ENCODE results near the gene SLC6A3.

Gene SLC6A3

DNA sequence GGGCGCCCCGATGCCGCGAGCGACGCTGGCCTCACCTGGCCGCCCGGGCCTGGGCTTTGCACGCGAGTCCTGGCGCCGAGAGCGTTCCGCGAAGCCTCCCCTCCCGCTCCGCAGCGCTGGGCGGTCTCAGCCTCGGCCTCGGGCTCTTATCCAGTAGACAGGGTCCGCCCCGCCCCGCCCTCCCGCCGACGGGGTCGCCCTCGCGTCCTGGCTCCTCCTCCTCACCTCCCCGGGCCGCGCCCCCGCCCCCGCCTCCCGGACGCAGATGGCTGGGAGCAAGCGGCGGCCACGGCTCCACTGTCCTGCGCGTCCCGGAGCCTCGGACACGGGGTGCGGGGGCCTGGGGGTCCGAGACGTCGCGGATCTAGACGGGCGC is at the start of gene SLC6A3:
TSS of gene SLC6A3 (minus strand) at position 128 of the 376 bp plus-strand sequence. CDS start 2,243 bp downstream, outside the sequence.
- peak; percentile 83 for DNase-seq

DNA sequence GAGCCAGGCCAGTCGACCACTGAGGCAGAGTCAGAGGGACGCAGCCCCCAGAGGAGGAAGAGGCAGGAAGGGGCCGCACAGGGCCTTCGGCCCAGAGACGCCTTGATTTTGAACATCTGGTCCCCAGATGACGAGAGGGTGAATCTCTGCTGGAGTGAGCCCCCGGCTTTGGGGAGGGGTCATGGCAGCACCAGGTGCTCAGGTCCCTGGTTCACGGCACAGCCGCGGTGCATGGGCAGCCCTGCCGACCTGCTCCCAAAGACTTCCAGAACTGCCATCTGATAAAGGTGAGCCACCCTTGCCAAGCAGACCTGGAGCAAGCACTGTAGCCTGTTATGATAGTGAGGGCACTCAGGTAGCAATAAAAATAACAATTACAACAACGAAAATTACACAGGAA is 48.7 kb upstream of the SLC6A3 start:
- DNase-seq, result no peak

DNA sequence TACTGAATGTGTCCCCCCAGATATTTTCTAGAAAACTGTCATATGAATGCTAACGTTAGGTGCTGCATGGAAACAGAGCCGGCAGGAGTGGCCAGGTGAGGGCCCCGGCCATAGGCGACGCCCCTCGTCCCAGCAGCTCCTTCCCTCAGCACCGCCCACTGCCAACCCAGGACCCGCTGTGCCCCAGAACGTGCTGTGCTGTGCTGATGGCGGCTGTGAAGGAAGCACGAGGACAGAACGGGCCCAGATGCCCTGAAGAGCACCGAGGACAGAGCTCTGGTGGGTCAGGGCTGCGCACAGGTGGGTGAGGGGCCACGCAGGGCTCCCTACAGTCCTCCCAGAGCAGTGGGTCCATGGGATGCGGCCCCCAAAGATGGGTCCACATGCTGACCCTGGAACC is 48.2 kb upstream of the SLC6A3 start:
- no peak for DNase-seq

DNA sequence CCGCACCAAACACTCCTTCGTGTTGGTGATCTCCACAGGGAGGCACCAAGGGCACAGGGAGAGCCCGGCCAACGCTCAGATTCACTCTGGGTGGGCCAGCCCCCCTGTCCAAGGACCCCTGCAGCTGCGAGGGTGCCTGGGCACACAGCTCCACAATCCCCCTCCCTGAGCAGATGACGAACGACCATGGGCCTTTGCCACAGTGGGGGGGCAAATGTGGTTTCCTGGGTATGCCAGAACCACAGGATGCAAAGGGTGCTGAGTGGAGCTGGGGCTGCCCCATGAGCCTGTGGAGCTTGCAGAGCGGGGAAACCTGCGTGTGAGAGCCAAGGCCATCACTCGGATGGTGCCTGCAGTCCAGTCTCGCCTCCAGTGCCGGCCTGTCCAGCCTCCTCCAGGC is 47.5 kb upstream of the SLC6A3 start:
- DNase-seq, result no peak

DNA sequence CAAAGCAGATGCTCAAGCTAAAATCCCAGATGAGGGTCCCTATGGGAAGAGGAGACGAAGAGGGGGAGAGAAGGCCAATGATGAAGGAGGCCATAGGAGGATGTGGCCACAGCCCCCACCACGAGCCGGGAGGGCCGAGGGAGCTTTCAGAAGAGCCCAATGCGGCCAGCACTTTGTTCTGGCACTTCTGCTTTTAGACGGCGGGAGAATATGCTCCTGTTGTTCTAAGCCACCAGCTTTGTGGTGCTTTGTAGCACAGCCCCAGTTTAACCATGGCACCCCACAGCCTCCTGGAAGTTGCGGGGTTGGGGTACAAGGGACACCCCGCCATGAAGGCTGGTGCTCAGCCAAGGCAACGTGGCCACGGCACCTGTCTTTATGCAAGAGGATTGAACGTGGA is 45.1 kb upstream of the SLC6A3 start:
- DNase-seq, result no peak

DNA sequence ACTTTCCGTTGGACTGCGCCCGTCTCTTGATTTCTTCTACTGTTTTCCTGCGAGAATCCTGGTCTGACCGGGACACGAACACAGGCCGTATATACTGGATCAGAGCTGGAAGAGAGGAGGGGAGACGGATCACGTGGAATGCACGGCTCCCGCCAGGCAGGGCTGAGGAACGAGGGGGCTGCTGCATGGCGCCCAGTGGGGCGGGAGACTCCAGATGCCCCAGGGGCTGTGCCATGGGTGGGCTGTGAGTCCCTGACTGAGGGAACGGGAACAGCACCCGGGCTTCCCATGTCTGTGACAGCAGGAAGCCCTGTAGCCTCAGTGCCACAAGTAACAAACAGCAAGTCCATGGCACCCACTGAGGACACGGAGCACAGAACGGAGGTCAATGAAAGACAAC is 44.5 kb upstream of the SLC6A3 start:
- DNase-seq, result no peak

DNA sequence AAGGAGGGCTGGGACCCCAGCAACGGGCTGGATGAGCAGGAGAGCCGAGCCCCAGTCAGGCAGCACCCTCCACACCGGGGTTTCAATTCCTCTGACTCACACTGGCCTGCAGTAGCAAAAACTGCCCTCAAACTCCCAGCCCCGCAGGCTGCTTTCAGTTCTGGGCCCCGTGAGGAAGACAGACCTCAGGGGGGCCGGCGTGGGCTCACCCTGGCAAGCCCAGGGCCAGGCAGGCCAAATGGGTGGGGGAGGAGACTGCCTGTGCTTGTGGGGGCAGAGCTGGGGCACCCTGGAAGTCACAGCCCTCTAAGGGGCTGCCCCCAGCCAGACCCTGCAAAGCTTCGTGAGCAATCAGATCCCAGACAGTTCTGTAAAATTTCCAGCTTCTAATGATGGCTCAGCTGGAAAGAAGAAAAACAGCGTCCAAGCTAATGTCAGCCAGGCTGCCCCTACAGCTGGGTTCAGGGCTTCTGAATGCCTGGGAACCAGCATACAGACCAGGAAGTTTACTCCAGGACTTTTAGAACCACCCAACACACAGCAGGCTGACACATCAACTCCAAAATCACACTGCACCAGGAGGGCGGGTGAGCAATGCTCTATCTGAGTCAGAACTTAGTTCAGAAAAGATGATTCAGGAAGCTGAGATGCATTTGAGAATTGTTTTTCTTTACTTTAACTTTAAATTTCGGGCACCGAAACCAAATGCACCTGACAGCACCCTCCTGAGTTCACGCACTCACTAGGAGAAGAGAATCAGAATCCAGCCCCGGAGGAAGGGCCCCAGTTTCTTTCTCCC is 43.8 kb upstream of the SLC6A3 start:
- no peak for DNase-seq

DNA sequence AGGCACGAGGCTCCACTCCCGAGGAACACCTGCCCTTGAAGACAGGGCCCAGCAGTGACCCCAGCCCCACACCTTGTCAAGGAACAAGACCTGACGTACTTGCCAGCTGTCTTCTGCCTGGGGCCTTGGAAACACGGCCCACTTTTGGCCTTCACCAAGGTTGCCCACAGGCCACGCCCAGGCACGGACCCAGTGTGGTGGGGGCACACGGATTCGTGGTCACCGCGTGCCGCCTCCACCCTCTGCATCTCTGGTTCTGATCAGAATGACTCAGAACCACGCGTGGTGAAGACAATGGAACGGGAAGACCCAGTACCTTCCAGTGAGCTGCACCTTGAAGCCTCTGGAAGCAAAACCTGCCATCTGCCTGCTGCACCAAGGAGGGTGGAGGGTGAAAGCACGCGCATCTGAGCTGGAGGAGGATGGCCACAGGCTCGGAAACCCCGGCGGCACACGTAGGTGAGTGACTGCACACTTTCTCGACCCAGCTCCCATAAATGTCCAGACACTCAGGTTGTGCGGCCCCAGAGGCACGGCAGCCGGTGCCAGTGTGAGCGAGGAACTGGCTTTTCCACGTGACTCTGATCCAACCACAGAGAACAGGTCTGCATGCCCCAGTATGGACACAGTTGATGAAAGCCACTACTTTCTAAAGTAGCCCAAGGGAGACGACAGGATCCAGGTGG is 42.0 kb upstream of the SLC6A3 start:
- no peak for DNase-seq

DNA sequence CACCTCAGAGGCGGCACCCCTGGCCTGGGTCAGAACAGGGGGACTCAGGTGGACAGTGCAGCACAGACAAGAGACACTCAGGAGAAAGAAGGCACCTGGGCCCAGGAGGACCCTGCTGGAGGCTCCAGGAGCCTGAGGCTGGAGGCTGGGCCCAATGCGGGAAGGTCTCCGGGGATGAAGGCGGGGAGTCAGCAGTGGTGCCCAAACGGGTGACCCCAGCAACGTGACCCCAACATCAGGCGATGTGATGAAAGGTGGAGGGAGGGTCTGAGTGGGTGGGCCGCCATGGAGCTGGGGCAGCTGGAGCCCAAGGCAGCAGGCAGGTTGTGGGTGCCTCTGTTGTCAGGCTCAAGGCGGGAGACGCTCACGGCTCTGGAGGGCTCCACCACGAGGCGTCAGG is 41.0 kb upstream of the SLC6A3 start:
- DNase-seq, result no peak

DNA sequence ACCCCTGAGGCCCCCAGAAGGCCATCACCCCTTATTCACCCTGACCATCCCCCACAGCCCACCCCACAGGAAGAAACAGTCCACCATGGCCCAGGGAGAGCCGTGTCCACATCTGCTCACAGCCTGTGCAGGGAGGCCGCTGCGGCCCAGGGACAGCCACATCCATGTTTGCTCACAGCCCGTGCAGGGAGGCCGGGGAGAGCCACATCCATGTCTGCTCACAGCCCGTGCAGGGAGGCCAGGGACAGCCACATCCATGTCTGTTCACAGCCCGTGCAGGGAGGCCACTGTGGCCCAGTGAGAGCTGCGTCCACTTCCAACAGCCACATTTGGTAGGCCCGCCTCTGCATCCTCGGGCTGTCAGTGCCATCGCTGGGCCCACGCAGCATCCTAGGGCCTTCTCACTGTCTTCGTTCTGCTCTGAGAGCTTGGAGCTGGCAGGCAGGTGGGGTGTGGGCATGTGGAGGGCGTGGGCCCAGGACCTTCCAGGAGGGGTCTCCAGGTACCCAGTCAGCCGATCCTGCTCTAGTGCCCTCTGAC is 40.4 kb upstream of the SLC6A3 start:
- no peak for DNase-seq

DNA sequence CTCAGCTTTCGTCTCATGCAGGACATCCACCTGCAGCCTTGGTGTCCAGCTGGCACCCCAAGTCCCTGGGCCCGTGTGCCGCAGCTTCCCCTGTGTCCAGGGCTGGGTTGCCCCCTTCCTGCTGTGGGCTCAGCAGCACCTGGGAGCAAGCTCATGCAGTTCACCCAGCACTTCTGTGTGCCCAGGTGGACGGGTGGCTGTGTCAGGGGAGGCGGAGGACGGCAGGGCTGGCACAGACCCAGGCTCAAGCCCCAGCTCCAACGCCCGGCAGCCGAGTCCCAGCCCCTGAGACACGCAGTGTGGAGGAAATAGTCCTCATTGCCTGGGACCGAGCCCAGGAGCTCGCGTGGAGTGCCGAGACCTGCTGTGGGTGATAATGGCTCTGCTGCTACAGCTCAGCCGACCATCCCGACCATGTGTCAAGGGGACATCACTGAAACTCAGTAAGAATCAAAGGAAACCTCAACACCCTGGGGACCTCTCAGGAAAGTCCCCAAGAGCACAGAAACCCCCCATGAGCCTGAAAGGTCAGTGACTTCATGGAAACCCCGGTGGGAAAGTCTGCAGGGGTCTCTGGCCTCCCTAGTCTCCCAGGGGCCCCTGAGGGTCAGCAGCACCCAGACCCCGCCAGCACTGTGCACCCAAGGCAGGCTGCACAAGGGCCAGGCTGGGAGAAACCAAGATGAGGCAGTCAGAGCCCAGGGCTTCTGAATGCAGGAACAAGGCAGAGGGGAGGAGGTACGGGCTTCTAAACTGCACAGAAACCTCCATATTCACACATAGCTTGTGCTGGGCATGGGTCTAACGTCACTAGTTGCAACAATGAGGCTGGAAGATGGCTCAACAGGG is 39.7 kb upstream of the SLC6A3 start:
- no peak for DNase-seq

DNA sequence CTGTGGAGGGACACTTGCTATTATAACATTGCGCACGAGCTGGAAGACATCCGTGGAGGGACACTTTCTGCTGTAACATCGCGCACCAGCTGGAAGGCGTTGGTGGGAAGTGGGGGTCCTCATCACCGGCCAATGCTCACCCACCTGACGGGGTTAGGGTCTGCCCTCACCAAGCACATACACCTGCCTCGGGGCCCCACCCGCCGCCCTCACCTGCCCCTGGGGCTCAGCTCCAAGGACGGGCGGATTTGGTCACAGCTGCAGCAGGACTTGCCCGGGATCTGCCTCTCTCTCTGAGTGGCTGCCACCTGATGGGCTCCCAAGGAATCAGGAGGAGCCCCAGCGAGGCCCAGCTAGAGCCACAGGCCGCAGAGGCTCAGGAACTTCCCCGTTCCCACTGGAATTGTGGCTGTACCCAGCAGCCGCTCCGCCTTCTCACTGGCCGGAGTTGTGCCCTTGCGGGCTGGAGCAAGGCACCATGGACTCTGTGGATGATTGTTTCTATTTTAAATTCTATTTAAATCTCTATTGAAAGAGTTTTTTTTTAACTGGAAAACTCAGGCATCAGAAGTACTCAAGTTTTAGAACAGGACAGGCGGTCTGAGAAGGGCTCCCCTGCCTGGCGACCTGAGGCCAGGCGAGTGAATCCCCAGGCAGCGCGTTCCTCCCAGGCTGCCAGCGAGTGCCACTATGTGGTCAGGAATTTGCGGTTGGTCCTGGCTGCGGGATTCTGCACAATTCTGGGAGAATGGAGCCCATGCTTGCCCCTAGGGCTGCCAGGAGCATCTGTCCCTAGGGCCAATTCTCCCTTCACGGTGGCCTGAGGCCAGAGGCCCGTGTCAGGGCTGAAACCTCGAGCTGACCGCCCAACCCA is 38.9 kb upstream of the SLC6A3 start:
- DNase-seq, result no peak

DNA sequence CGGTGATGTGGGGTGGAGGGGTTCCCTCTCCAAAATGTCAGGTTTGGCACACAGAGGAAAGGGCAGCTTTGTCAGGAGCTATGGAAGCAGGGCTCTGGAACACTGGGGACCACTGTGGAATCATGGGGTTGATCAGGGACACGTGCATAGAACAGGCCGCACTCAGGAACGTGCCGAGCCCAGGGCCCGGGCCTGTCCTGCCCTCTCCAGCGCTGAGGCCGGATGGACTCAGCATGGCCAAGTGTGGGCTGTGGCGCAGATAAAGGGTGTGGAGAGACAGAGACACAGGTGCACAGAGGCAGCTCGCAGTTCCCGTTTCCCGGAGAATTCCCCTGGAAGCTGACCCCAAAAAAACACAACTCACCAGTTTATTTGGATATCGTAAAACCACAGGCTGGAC is 37.8 kb upstream of the SLC6A3 start:
- DNase-seq, result no peak

DNA sequence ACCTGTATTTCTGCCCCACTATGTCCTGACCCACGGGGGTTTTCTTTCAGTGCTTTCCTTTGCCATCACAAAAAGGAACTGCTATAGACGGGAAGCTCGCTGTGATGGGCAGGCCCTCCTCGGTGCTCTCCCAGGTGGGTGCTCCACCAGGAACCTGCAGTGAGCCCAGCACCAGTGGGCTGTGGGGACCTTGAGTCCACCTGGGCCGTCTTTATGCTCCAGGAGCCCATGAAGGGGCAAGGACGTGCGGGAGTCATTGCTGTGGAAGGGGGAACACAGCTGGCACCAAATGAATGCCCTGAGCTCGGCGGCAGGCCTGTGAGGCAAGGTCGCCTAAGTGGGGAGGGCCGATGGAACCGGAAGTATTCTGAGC is 36.7 kb upstream of the SLC6A3 start:
- no peak for DNase-seq

DNA sequence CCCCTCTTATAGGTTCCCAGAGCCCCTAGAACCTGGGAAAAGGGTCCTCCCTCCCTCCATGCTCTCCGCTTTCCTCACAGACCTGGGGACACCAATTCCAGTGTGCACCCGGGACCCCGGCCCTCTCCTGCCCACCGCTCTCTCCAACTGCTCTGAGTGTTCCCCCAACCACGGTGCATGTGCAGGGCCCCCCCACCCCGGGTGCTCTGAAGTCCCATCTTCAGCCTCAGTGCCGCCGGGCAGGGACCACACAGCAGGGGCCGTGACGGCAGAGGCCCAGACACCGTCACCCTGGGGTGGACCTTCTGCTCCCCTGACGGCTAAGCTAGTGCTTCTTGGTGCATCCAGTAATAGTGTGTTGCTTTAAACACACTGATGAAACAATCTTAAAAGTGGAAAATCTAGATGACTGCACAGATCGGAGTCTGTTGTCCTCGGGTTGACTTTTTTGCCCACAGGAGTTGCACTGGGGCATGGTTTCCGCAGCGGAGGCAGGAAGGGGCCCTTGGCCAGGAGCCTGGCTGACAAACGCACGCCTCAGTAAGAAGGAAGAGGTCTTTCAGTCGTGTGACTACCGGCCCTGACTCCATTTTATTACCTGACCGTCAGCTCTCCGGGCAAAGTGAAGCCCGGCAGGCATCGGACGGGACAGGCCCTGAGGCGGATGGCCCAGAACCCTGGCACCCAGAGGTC is 36.2 kb upstream of the SLC6A3 start:
- no peak for DNase-seq

DNA sequence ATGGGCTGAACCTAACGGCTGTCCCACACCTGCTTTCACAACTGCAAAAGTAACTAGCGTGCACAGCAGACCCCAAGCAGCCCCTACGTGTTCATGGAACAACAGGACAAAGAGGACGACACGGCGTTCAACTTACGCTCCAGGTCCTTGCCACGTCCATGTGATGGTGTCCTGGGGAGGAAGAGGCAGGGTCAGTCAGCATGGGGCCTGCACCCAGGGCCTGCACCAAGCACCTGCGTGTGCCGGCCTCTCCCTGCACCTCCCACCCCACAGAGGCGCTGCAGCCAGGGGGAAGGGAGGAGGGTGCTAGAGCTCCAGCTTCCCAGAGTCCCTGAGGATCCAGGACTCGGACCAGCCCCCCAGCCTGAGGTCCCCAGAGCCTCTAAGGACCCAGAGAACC is 35.6 kb upstream of the SLC6A3 start:
- no peak for DNase-seq

DNA sequence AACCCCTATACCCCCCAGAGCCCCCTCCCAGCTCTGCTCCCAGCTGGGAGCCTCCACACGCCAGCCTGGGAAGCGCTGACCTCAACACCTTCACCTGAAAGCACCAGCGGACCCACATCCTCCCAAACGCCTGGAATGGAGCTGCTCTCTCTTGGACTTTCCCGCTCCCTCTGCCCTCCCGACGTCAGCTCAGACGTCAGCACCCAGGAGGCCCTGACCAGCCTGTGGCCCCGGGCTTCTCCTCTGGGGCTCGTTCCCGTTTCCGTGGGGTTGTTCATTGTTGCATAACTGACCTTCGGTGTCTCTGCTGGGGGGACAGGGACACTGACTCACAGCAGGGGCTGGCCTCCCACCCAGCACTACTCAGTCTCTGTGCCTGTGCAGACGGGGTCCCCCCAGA is 35.0 kb upstream of the SLC6A3 start:
- no peak for DNase-seq

DNA sequence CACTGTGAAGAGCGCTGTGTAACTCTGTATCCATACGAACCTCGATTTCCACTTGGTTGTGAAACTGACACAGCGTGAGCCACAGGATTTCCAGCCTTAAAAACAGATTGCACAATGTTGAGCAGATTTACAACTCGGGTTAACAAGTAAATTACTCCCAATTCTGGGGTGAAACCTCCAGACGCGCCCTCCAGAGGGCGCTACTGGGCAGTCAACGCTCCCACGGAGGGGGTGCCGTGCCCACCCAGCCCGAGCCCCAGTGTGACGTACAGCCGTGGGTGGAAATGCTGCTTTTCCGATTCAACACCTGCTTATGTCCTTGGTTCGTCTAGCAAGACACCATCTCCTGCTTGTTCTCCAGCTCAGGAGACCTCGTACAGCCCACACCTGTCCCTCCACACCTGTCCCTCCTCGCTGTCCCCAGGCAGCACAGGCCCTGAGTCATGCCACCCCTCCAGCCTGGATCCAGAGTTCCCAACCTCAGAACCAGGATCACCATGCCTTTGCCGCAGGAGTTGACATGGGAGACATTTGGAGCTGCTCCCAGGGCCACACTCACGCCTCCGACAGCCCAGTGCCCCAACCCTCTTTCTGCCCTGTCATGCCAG is 34.4 kb upstream of the SLC6A3 start:
- peak; percentile 41 for DNase-seq

DNA sequence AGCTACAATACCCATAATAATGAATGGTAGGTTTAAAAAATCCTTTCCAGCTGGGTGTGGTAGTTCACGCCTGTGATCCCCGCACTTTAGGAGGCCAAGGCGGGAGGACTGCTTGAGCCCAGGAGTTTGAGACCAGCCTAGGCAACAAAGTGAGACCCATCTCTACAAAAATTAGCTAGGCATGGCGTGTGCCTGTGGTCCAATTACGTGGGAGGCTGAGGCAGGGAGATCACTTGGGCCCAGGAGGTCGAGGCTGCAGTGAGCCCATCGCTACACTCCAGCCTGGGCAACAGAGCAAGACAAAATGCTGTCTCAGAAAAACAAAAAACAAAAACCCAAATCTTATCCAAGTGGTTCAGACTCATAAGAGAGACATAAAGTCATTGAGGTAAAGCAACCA is 33.8 kb upstream of the SLC6A3 start:
- no peak for DNase-seq

DNA sequence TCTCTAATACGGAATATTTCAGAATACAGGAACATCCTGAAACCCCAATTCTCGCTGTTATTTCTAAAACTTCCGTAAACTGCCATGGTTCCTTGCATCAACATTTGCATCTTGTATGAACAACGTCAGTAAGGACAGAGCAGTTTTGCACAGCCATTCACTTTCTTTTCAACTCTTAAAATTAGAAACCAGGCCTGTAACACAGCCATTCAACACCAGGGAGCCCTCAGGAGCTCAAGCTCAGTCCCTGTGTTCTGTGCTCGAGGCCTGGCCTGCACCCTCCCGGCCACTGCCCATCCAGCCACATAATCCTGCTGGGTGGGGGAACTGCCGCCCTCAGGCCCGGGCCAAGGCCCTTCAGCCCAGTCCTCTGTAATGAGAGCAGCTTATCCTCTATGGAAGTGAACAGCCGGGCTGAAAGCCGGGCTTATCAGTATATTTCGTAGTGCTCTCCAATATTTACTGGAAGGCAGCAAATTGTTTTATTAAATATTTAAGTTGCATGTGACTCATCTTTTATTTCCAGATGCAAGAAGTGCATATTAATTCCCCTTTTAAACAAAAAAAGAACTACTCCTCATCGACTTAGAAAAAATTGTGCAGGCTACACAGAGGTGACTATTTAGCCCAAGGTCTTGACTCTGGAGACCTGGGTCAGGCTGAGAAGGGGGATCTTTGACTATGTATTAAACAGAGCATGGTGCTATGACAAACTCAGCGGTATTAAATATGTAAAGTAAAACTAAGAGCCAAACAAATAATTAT is 33.2 kb upstream of the SLC6A3 start:
- DNase-seq, result no peak

DNA sequence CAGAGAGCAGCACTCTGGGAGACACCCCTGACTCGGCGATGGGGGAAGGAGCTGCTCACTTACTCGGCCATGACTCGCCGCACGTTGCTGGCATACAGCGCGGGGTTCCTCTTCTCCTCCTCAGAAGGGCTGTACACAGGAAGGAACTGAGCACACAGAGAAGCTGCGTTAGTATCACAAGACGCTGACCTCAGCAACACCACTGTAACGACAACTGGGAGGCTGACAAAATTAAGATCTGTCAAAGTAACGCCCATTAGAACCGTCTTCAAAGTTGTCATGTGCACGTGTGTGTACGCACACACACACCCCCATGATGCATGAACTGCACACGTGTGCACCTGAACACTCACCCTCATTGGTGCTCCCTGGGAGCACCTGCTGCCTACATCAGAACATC is 32.1 kb upstream of the SLC6A3 start:
- no peak for DNase-seq

Measured in eye (tissue), 1 donor.